HG02759 (cell line): ENCODE results near the gene TSACC.
"Not testable (repeated sequence)": the region's sequence is repeated elsewhere in the genome, so short reads cannot be mapped to it uniquely, and the experiment has no call there.

Experiments used
- ATAC-seq: cut with Tn5 transposase; IDR thresholded peaks from one replicate; pipeline ENCODE4 v1.9.1; 2021; ENCODE audit warnings: mild to moderate bottlenecking, moderate library complexity; ENCODE audit not compliant: unreplicated experiment

Gene TSACC

GRCh38 chr1:156346035-156346434 is 7.7 kb downstream of the TSACC start:
- ATAC-seq: not testable (repeated sequence)

DNA sequence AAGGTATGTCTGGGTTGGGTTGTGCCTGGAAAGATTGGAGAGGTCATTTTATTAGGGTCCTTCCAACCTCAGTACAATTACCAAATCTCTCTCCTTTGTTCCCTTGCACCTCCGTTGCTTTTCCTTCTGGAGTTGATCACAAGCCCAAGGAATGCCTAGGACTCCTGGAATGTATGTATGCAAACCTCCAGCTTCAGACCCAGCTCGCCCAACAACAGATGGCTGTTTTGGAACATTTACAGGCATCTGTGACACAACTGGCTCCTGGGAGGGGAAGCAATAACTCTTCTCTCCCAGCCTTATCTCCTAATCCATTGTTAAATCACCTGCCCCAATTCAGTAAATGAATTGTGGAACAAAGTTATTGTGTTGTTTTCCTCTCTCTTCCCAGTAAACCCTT is 8.3 kb downstream of the TSACC start:
- ATAC-seq: no peak

- ATAC-seq: no peak
Observed at GRCh38 chr1:156347331-156347730, 9.0 kb downstream of the TSACC start.

- not testable (repeated sequence) for ATAC-seq
Observed at GRCh38 chr1:156352481-156352880, 14.2 kb downstream of the TSACC start.

- ATAC-seq: no peak
Observed at GRCh38 chr1:156356262-156356874, 18.0 kb downstream of the TSACC start.

GRCh38 chr1:156356875-156357534 is 18.7 kb downstream of the TSACC start:
- ATAC-seq: peak; percentile 62

- no peak for ATAC-seq
Observed at GRCh38 chr1:156357977-156358376, 19.7 kb downstream of the TSACC start.

GRCh38 chr1:156358641-156359040 is 20.3 kb downstream of the TSACC start:
- ATAC-seq: no peak

GRCh38 chr1:156359249-156359648 is 20.9 kb downstream of the TSACC start:
- ATAC-seq: no peak

- ATAC-seq: no peak
Observed at GRCh38 chr1:156359973-156360372, 21.6 kb downstream of the TSACC start.

GRCh38 chr1:156360534-156360933 is 22.2 kb downstream of the TSACC start:
- no peak for ATAC-seq

DNA sequence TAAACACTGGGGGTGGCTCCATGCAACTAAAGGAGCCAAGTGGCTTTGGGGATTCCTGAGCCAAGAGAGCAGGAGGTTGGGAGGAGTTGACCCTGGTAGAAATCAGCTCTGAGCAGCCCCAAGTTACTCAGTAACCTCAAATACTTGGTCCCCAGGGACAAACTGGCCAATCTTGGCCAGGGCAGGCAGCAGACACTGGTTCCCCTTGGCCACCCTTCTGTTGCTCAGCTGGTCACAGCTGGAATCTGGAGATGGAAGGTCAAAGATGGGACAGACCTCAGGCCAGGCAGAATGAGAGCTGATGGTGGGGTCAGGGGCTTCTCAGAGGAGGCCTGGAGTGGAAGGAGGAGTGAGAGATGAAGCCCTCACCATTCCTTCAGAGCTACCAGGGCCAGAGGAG is 27.4 kb downstream of the TSACC start:
- no peak for ATAC-seq

DNA sequence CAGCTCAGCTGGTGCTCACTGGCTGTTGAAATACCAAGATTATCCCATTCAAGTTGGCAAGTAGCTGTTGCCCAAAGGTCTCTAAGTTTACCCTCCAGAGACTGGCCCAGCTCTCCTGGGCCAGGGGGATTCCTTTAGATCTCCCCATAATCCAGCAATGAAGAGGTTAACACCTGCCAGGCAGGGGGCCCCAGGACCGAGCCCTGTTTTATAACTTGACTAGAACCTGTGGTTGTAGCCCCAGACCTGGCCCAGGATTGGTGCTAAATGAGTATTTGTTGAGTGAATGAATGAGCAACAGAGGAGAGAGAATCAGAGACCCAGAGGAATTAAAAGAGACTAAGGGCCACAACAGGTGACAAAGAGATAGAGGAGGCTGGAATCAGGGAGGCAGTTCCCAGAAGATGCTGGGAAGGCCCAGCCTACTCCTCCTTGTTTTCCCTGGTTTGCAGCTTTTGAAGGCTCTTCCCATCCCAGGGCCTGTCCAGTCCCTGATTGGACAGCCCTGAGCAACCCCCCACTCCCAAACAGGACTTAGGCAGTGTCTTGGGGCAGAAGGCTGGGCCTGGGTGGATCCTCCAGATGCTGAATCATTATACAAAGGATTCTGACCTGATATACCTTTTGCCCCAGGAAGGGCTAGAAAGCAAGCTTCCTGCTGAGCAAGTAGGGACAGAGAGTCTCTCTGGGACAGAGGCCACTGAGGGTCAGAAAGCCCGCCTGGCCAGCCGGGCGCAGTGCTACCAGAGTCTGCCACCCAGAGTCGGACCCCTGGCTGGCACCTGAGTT is 28.2 kb downstream of the TSACC start:
- ATAC-seq: no peak

DNA sequence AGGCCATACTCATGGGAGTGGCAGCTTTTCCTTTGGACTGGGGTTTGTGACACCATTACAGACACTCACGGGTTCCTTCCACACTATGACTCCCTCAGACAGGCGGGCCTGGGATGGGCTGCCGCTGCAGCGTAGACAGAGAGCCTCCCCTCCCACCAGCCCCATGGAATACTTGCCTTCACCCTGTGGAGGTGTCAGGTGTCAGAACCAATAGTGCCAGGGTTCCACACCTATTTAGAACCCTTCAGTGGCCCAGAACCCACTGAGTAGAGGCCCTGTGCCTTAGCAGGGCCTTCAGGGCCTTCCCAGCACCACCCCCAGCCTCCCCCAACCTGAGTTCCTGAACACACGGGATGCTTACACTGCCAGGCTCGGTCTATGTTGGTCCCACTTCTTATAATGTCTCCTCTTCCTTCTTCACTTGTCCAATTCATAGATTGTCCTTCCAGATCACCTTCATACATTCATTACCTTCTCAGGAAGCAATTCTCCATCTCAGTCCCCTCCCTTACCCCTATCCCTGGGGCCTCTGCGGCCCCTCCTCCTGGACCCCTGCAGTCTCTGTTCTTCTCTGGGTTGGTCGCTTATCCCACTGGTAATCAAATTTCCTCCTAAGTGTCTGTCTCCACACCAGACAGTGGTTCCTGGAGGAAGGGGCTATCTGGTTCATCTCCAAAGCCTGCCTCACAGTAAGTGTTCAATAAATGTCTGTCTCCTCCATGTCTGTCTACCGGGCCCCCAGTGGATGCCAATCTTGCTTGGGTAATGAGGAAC is 29.2 kb downstream of the TSACC start:
- no peak for ATAC-seq

- ATAC-seq: no peak
Observed at GRCh38 chr1:156368157-156368658, 29.9 kb downstream of the TSACC start.

GRCh38 chr1:156368889-156369684 is 30.8 kb downstream of the TSACC start, which contains the start of gene RHBG:
TSS of gene RHBG (plus strand) at chr1:156369211. CDS start at chr1:156369250, 39 bp downstream.
- ATAC-seq: no peak

DNA sequence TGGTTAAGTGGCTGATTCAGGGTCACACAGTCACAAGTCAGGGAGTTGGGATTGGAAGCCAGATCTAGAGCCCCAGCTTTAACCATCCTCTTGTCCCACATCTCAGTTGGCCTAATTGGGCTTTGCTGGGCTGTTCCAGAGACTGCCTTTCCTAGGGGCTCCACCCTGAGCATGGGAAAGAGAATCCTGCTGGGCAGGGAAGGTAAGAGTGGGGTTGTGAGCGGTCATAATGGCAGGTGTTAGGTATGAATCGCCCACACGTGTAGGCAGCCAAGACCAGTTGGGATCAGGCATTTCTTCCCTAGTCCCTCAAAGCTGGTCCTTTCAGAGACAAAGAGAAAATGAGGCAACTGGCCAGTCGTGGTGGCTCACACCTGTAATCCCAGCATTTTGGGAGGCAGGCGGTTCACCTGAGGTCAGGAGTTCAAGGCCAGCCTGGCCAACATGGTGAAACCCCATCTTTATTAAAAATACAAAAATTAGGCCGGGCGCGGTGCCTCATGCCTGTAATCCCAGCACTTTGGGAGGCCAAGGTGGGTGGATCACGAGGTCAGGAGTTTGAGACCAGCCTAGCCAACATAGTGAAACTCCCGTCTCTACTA is 31.5 kb downstream of the TSACC start:
- not testable (repeated sequence) for ATAC-seq

GRCh38 chr1:156371553-156372264 is 33.4 kb downstream of the TSACC start:
- ATAC-seq: no peak

- ATAC-seq: no peak
Observed at GRCh38 chr1:156372265-156372586, 33.9 kb downstream of the TSACC start.
